ENCODE measurements around the gene CPHXL2.

- no peak for TF ChIP-seq GATA3 (IDR thresholded peaks at IDR 0.05; ENCODE audit: low read depth, low read length)
- TF ChIP-seq GATA2 (IDR thresholded peaks at IDR 0.05; ENCODE audit: low read depth, low read length): no peak
These were observed 9.3 kb downstream of the CPHXL2 start for GRCh38 chr16:75667503-75667902.
